Neural crest cell (in vitro differentiated cells): Measurements from ENCODE around the gene APLNR. TPM values are rescaled to one million over a fixed set of nuclear protein-coding genes. Genes with fewer than 3 reads are reported as not detected.

Experiments
- DNase-seq: peaks from one replicate; pipeline ENCODE4 v3.0.0; 2021; ENCODE audit warnings: low read depth, mixed read lengths, low spot score
- H3K27ac Mint-ChIP-seq: one replicate; pipeline ENCODE4 v1.8.0; 2021; ENCODE audit warnings: mild to moderate bottlenecking, mixed read lengths; ENCODE audit not compliant: unreplicated experiment
- H3K27me3 Mint-ChIP-seq: 2 replicates; pipeline ENCODE4 v1.8.0; 2021; ENCODE audit warnings: low read depth, mild to moderate bottlenecking, mixed read lengths
- H3K36me3 Mint-ChIP-seq: 2 replicates; pipeline ENCODE4 v1.8.0; 2021; ENCODE audit warnings: low read depth, mild to moderate bottlenecking, mixed read lengths
- H3K4me1 Mint-ChIP-seq: 2 replicates; pipeline ENCODE4 v1.8.0; 2021; ENCODE audit warnings: mixed read lengths
- H3K4me3 Mint-ChIP-seq: one replicate; pipeline ENCODE4 v1.8.0; 2021; ENCODE audit warnings: mild to moderate bottlenecking, mixed read lengths
- H3K9me3 Mint-ChIP-seq: 2 replicates; pipeline ENCODE4 v1.8.0; 2021; ENCODE audit warnings: mixed read lengths
- total RNA-seq: library from RNA; stranded (reverse); gene quantifications from 2 replicates; pipeline ENCODE4 v1.2.1, GENCODE V29; 2021
- TF ChIP-seq, protein P1 (sequence below): fragments of 200-600 bp; sonication (generic); conservative IDR thresholded peaks from 2 replicates; pipeline ENCODE4 v1.5.0; 2021; ENCODE audit warnings: antibody characterized with exemption, mild to moderate bottlenecking

The APLNR gene
- total RNA-seq, 1 donor from 2014 or later: 3.9 TPM

GRCh38 chr11:57190548-57190947, 46.5 kb downstream of the APLNR start:
- no peak overlapping the region for H3K4me3 Mint-ChIP-seq

More at GRCh38 chr11:57190548-57190947, 46.5 kb downstream of the APLNR start:
- Mint-ChIP-seq H3K4me1 (peaks cover 12% of the 10 kb centered on the region), H3K27ac (no peak overlapping the region), H3K36me3 (peaks cover 4% of the 10 kb centered on the region), H3K27me3 (no peaks in the 10 kb centered on the region), H3K9me3 (peaks cover 5% of the 10 kb centered on the region)
- DNase-seq: no peak
- TF ChIP-seq, protein P1, sequence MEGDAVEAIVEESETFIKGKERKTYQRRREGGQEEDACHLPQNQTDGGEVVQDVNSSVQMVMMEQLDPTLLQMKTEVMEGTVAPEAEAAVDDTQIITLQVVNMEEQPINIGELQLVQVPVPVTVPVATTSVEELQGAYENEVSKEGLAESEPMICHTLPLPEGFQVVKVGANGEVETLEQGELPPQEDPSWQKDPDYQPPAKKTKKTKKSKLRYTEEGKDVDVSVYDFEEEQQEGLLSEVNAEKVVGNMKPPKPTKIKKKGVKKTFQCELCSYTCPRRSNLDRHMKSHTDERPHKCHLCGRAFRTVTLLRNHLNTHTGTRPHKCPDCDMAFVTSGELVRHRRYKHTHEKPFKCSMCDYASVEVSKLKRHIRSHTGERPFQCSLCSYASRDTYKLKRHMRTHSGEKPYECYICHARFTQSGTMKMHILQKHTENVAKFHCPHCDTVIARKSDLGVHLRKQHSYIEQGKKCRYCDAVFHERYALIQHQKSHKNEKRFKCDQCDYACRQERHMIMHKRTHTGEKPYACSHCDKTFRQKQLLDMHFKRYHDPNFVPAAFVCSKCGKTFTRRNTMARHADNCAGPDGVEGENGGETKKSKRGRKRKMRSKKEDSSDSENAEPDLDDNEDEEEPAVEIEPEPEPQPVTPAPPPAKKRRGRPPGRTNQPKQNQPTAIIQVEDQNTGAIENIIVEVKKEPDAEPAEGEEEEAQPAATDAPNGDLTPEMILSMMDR: no peak

Other genes starting within 250 kb of the APLNR start
- gene OR5AK2, start 248.3 kb downstream of the APLNR start, total RNA-seq: not detected in 2 replicates
- gene LRRC55, start 55.3 kb downstream of the APLNR start, total RNA-seq: 6.0 and 6.4 TPM in 2 replicates
- 105 and 114 TPM in 2 replicates for gene TNKS1BP1, start 87.7 kb upstream of the APLNR start, total RNA-seq
- 280 TPM in 2 replicates for gene SSRP1, start 98.6 kb upstream of the APLNR start, total RNA-seq
- gene P2RX3, start 101.1 kb upstream of the APLNR start, total RNA-seq: 14.3 and 15.5 TPM in 2 replicates
- gene PRG3, start 143.9 kb upstream of the APLNR start, total RNA-seq: not detected in 2 replicates
- gene PRG2, start 153.4 kb upstream of the APLNR start, total RNA-seq: 0.23 TPM in 1 of 2 replicates, not detected in the other
- 52.9 and 53.7 TPM in 2 replicates for gene SLC43A3, start 189.9 kb upstream of the APLNR start, total RNA-seq
- 2.4 and 3.4 TPM in 2 replicates for gene RTN4RL2, start 223.3 kb upstream of the APLNR start, total RNA-seq